MM.1S (cell line): Measurements from ENCODE around the gene GPR42.
"Not testable (repeated sequence)": the region's sequence is repeated elsewhere in the genome, so short reads cannot be mapped to it uniquely, and the experiment has no call there.

Experiments
- DNase-seq: peaks from one replicate; pipeline ENCODE4 v3.0.0-alpha.2; 2015
- H2AFZ ChIP-seq: fragments of 300-600 bp; sonication (generic); 2 replicates; pipeline ENCODE4 v1.6.0; 2016; ENCODE audit warnings: antibody characterized with exemption, low read length
- H3F3A ChIP-seq: fragments of 300-600 bp; sonication (generic); 2 replicates; pipeline ENCODE4 v1.6.1; 2016; ENCODE audit warnings: mild to moderate bottlenecking, antibody characterized with exemption, low read length, moderate library complexity, mixed read lengths; ENCODE audit not compliant: insufficient read depth
- H3K27ac ChIP-seq: fragments of 300-600 bp; sonication (generic); 2 replicates; pipeline ENCODE4 v1.5.1; 2016; ENCODE audit warnings: mild to moderate bottlenecking, low read length
- H3K27me3 ChIP-seq: fragments of 300-600 bp; sonication (generic); replicated peaks from 2 replicates; pipeline ENCODE4 v1.6.0; 2016; ENCODE audit warnings: low read length; ENCODE audit not compliant: insufficient read depth
- H3K36me3 ChIP-seq: fragments of 300-600 bp; sonication (generic); replicated peaks from 2 replicates; pipeline ENCODE4 v1.6.1; 2016; ENCODE audit warnings: mild to moderate bottlenecking, low read length, mixed read lengths; ENCODE audit not compliant: insufficient read depth
- H3K4me1 ChIP-seq: fragments of 300-600 bp; sonication (generic); 2 replicates; pipeline ENCODE4 v1.6.1; 2016; ENCODE audit warnings: low read length, mixed read lengths
- H3K4me2 ChIP-seq: fragments of 300-600 bp; sonication (generic); 2 replicates; pipeline ENCODE4 v1.6.0; 2016; ENCODE audit warnings: low read depth, low read length
- H3K4me3 ChIP-seq: fragments of 300-600 bp; sonication (generic); 2 replicates; pipeline ENCODE4 v1.5.1; 2016; ENCODE audit warnings: low read length, mixed read lengths
- H3K79me2 ChIP-seq: fragments of 300-600 bp; sonication (generic); 2 replicates; pipeline ENCODE4 v1.6.1; 2016; ENCODE audit warnings: mixed run types, low read length, mixed read lengths
- H3K9ac ChIP-seq: fragments of 300-600 bp; sonication (generic); 2 replicates; pipeline ENCODE4 v1.6.1; 2016; ENCODE audit warnings: low read length, mixed read lengths
- H3K9me2 ChIP-seq: fragments of 300-600 bp; sonication (generic); replicated peaks from 2 replicates; pipeline ENCODE4 v1.6.1; 2016; ENCODE audit warnings: mild to moderate bottlenecking, low read length, mixed read lengths; ENCODE audit not compliant: insufficient read depth
- H3K9me3 ChIP-seq: fragments of 300-600 bp; sonication (generic); replicated peaks from 2 replicates; pipeline ENCODE4 v1.6.1; 2016; ENCODE audit warnings: mild to moderate bottlenecking, low read length, mixed read lengths; ENCODE audit not compliant: insufficient read depth
- H4K20me1 ChIP-seq: fragments of 300-600 bp; sonication (generic); 2 replicates; pipeline ENCODE4 v1.6.1; 2016; ENCODE audit warnings: mild to moderate bottlenecking, low read length, moderate library complexity, mixed read lengths; ENCODE audit not compliant: insufficient read depth
- EZH2 ChIP-seq: fragments of 300-600 bp; sonication (generic); optimal IDR thresholded peaks from 2 replicates; pipeline ENCODE3; 2017; ENCODE audit warnings: low read depth, mild to moderate bottlenecking, antibody characterized with exemption, low read length, mixed read lengths
- EZH2phosphoT487 ChIP-seq: fragments of 300-600 bp; sonication (generic); IDR thresholded peaks from 2 replicates; pipeline ENCODE4 v1.6.1; 2018; ENCODE audit warnings: antibody characterized with exemption, low read length
- TF ChIP-seq, protein P1 (sequence below): fragments of 300-600 bp; sonication (generic); IDR thresholded peaks from 2 replicates; pipeline ENCODE4 v1.5.1; 2016; ENCODE audit warnings: antibody characterized with exemption, low read length, mixed read lengths

Gene GPR42

DNA sequence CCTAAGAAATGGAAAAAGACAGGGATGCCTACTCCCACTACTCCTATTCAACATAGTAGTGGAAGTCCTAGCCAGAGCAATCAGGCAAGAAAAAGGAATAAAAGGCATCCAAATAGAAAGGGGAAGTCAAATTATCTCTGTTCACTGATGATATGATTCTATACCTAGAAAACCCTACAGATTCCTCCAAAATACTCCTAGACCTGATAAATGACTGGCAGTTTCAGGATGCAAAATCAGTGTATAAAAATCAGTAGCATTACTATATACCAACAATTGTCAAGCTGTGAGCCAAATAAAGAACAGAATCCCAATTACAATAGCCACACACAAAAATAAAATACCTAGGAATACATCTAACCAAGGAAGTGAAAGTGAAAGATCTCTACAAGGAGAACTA is 1.3 kb upstream of the GPR42 start:
- Histone ChIP-seq H3K9me2 (no peaks in the 10 kb centered on the region), H3K27ac (no peak overlapping the region), H3K4me3 (no peak overlapping the region), H3F3A (no peaks in the 10 kb centered on the region), H3K4me2 (no peak overlapping the region), H3K79me2 (no peaks in the 10 kb centered on the region), H2AFZ (no peak overlapping the region), H3K27me3 (peaks cover 48% of the 10 kb centered on the region), H4K20me1 (no peaks in the 10 kb centered on the region), H3K9ac (no peak overlapping the region), H3K9me3 (no peaks in the 10 kb centered on the region), H3K36me3 (no peaks in the 10 kb centered on the region), H3K4me1 (no peaks in the 10 kb centered on the region)
- TF ChIP-seq, protein P1, sequence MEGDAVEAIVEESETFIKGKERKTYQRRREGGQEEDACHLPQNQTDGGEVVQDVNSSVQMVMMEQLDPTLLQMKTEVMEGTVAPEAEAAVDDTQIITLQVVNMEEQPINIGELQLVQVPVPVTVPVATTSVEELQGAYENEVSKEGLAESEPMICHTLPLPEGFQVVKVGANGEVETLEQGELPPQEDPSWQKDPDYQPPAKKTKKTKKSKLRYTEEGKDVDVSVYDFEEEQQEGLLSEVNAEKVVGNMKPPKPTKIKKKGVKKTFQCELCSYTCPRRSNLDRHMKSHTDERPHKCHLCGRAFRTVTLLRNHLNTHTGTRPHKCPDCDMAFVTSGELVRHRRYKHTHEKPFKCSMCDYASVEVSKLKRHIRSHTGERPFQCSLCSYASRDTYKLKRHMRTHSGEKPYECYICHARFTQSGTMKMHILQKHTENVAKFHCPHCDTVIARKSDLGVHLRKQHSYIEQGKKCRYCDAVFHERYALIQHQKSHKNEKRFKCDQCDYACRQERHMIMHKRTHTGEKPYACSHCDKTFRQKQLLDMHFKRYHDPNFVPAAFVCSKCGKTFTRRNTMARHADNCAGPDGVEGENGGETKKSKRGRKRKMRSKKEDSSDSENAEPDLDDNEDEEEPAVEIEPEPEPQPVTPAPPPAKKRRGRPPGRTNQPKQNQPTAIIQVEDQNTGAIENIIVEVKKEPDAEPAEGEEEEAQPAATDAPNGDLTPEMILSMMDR = no peak
- TF ChIP-seq EZH2phosphoT487 (no peak), EZH2 (no peak)
- DNase-seq = no peak

DNA sequence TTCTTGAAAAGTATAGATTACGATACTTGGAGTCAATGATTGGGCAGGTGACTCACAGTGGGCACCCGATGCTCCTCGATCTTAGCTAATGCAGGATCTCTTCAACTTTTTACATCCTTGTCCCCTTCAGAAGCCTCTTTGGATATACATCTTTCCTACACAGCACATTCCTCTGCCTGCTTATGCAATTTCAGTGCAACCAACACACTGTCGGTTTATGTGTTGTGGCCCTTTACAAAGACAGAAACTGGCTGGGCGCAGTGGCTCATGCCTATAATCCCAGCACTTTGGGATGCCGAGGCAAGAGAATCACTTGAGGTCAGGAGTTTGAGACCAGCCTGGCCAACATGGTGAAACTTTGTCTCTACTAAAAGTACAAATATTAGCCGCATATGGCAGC is 2.6 kb downstream of the GPR42 start:
- no peak overlapping the region for H3K27ac ChIP-seq
- no peaks in the 10 kb centered on the region for H3K36me3 ChIP-seq
- H3K9me2 ChIP-seq = no peaks in the 10 kb centered on the region
- DNase-seq = no peak
- H3K4me2 ChIP-seq = no peak overlapping the region
- H3K27me3 ChIP-seq = peaks cover 43% of the 10 kb centered on the region
- H4K20me1 ChIP-seq = no peaks in the 10 kb centered on the region
- H3K79me2 ChIP-seq = no peaks in the 10 kb centered on the region
- no peaks in the 10 kb centered on the region for H3F3A ChIP-seq
- H2AFZ ChIP-seq = no peak overlapping the region
- TF ChIP-seq EZH2 = no peak
- TF ChIP-seq, protein P1 = no peak
- TF ChIP-seq EZH2phosphoT487 = no peak
- no peaks in the 10 kb centered on the region for H3K9me3 ChIP-seq
- H3K9ac ChIP-seq = no peak overlapping the region
- no peaks in the 10 kb centered on the region for H3K4me1 ChIP-seq
- H3K4me3 ChIP-seq = no peak overlapping the region

DNA sequence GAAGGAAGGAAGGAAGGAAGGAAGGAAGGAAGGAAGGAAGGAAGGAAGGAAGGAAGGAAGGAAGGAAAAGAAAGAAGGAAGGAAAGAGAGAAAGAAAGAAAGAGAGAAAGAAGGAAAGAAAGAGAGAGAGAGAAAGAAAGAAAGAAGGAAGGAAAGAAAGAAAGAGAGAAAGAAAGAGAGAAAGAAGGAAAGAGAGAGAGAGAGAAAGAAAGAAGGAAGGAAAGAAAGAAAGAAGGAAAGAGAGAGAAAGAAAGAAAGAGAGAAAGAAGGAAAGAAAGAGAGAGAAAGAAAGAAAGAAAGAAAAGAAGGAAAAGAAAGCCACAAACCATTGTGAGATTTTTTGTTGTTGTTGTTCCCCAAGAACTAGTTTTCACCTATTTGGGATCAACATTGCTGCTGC is 3.2 kb downstream of the GPR42 start:
- H2AFZ ChIP-seq, H3K4me2 ChIP-seq, H3K9ac ChIP-seq, H3K4me1 ChIP-seq, H3K4me3 ChIP-seq, H3K36me3 ChIP-seq, DNase-seq, H3F3A ChIP-seq, H4K20me1 ChIP-seq, H3K9me3 ChIP-seq, H3K79me2 ChIP-seq, H3K9me2 ChIP-seq, H3K27ac ChIP-seq: not testable (repeated sequence)
- peaks cover 41% of the 10 kb centered on the region for H3K27me3 ChIP-seq

DNA sequence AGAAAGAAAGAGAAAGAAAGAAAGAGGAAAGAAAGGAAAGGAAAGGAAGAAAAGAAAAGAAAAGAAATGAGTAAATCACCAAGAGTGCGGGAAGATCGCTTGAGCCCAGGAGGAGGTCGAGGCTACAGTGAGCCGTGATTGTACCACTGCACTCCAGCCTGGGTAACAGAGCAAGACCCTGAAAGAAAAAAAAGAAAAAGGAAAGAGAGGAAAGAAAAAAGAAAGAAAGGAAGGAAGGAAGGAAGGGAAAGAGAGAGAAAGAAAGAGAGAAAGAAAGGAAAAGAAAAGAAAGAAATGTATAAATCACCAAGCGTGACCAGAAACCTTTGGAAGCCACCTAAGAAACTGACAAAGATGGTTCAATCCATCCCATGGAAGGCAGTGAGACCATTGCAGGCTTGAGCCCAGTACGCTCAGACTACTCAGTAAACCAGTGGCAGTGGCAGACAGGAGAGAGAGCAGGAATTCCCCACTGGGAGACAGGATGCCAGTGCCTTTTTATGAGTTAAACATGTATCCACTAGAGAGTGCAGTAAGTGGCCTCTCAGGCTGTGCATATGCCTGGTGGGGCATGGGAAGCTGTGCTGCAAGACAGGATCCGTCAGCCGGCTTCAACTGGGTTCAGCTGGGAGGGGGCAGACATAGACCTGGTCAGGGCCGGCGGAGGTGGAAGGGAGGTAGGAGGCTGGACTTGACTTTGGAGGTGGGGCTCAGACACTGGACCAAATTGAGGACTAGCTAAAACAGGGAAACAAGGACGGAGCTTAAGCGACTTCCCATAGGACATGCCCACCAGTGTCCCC is 4.8 kb downstream of the GPR42 start:
- DNase-seq = no peak
- H3K4me1 ChIP-seq = no peaks in the 10 kb centered on the region

More for the DNA sequence above, 4.8 kb downstream of the GPR42 start:
- H3K9ac ChIP-seq = no peak overlapping the region
- TF ChIP-seq EZH2phosphoT487 (no peak), EZH2 (no peak)
- TF ChIP-seq, protein P1 = no peak
- no peaks in the 10 kb centered on the region for H3K36me3 ChIP-seq
- H2AFZ ChIP-seq = no peak overlapping the region
- H3K9me3 ChIP-seq = no peaks in the 10 kb centered on the region
- peaks cover 38% of the 10 kb centered on the region for H3K27me3 ChIP-seq
- H3K4me2 ChIP-seq = no peak overlapping the region
- no peaks in the 10 kb centered on the region for H4K20me1 ChIP-seq
- no peaks in the 10 kb centered on the region for H3K9me2 ChIP-seq
- H3K27ac ChIP-seq = no peak overlapping the region
- no peak overlapping the region for H3K4me3 ChIP-seq
- H3K79me2 ChIP-seq = no peaks in the 10 kb centered on the region
- no peaks in the 10 kb centered on the region for H3F3A ChIP-seq
